ENCODE results near the gene CNNM2. TPM values are rescaled to one million over a fixed set of nuclear protein-coding genes. Genes with fewer than 3 reads are reported as not detected.

CNNM2 gene
- total and polyA plus RNA-seq, 2 donors (not counting 1 experiment from before 2014, with no cell fraction given), result 6.6 to 21.6 TPM

GRCh38 chr10:103038570-103038969 lies 120.5 kb downstream of the CNNM2 start:
- Histone ChIP-seq H4K20me1 (ENCODE audit: control insufficient read depth, insufficient read depth, low read length, poor library complexity, severe bottlenecking) (no peaks in the 10 kb centered on the region), H2AFZ (ENCODE audit: insufficient read depth, low read depth, low read length, poor library complexity, severe bottlenecking) (no peak overlapping the region), H3K4me1 (ENCODE audit: control insufficient read depth in 2 of 2, insufficient read depth in 2 of 2, low read length in 2 of 2) (peaks cover 3 to 4% of the 10 kb centered on the region in 2 donors), H3K9ac (ENCODE audit: low read length) (no peak overlapping the region), H3K27ac (ENCODE audit: low read length in 2 of 2) (no peak overlapping the region), H3K9me3 (ENCODE audit: control extremely low read depth in 1 of 3, control insufficient read depth in 2 of 3, insufficient read depth in 1 of 3, low read length in 2 of 3) (no peaks in the 10 kb centered on the region), H3K4me3 (ENCODE audit: control extremely low read depth in 1 of 5, extremely low read depth in 1 of 5, insufficient read depth in 1 of 5, low read depth in 2 of 5, low read length in 4 of 5) (no peak overlapping the region), H3K79me2 (ENCODE audit: control insufficient read depth, insufficient read depth, low read length) (no peaks in the 10 kb centered on the region), H3K4me2 (replicated peaks; ENCODE audit: low read depth, low read length, poor library complexity, severe bottlenecking) (no peak overlapping the region), H3K27me3 (replicated peaks in 1 of 4; ENCODE audit: control extremely low read depth in 1 of 4, control insufficient read depth in 3 of 4, insufficient read depth in 4 of 4, low read length in 3 of 4) (no peaks in the 10 kb centered on the region), H3K36me3 (replicated peaks in 1 of 2; ENCODE audit: control extremely low read depth in 1 of 2, control insufficient read depth in 1 of 2, extremely low read depth in 1 of 2, insufficient read depth in 2 of 2, low read length in 1 of 2) (no peaks in the 10 kb centered on the region)
- H3K27me3 Mint-ChIP-seq, result no peaks in the 10 kb centered on the region
- no peaks in the 10 kb centered on the region for H3K9me3 Mint-ChIP-seq (ENCODE audit: insufficient read depth)
- TF ChIP-seq EZH2 (IDR thresholded peaks at IDR 0.05; ENCODE audit: borderline replicate concordance, insufficient read depth, low read depth, low read length, poor library complexity, severe bottlenecking) (no peak), CTCF (IDR thresholded peaks at IDR 0.05) (no peak)
- CTCF ChIA-PET, result interaction anchor here (0.6 kb wide), 1 partner anchor 27 kb away, joined by 3 read pairs; no protein-coding TSS in a partner anchor
- no peak for ATAC-seq (ENCODE audit: low read depth)
- H3K27ac Mint-ChIP-seq, result no peak overlapping the region
- no peak overlapping the region for H3K4me3 Mint-ChIP-seq
- DNase-seq, result no peak
- peaks cover 12% of the 10 kb centered on the region for H3K4me1 Mint-ChIP-seq
- POLR2A ChIA-PET, result no interaction called here
- WGBS (ENCODE audit: insufficient coverage), result no CpG with 5 or more reads among the region's 2 CpGs
- intact Hi-C loops (cut with micrococcal nuclease), result no loop called here

GRCh38 chr10:103040418-103040817 lies 122.3 kb downstream of the CNNM2 start:
- TF ChIP-seq CTCF (IDR thresholded peaks at IDR 0.05) (no peak), EZH2 (IDR thresholded peaks at IDR 0.05; ENCODE audit: borderline replicate concordance, insufficient read depth, low read depth, low read length, poor library complexity, severe bottlenecking) (no peak)
- no peak overlapping the region for H3K4me3 ChIP-seq (ENCODE audit: control extremely low read depth in 1 of 5, extremely low read depth in 1 of 5, insufficient read depth in 1 of 5, low read depth in 2 of 5, low read length in 4 of 5)
- ChIA-PET CTCF (interaction anchor here (1.2 kb wide), 1 partner anchor 32 kb away, joined by 3 read pairs; no protein-coding TSS in a partner anchor), POLR2A (no interaction called here)
- no peak overlapping the region for H2AFZ ChIP-seq (ENCODE audit: insufficient read depth, low read depth, low read length, poor library complexity, severe bottlenecking)
- H3K36me3 ChIP-seq (replicated peaks in 1 of 2; ENCODE audit: control extremely low read depth in 1 of 2, control insufficient read depth in 1 of 2, extremely low read depth in 1 of 2, insufficient read depth in 2 of 2, low read length in 1 of 2), result no peaks in the 10 kb centered on the region
- H3K9ac ChIP-seq (ENCODE audit: low read length), result no peak overlapping the region
- DNase-seq (no peak), ATAC-seq (ENCODE audit: low read depth) (no peak)
- H3K27me3 Mint-ChIP-seq, result no peaks in the 10 kb centered on the region
- H4K20me1 ChIP-seq (ENCODE audit: control insufficient read depth, insufficient read depth, low read length, poor library complexity, severe bottlenecking), result no peaks in the 10 kb centered on the region
- H3K9me3 ChIP-seq (ENCODE audit: control extremely low read depth in 1 of 3, control insufficient read depth in 2 of 3, insufficient read depth in 1 of 3, low read length in 2 of 3), result no peaks in the 10 kb centered on the region
- H3K4me2 ChIP-seq (replicated peaks; ENCODE audit: low read depth, low read length, poor library complexity, severe bottlenecking), result no peak overlapping the region
- H3K4me1 Mint-ChIP-seq, result peaks cover 12% of the 10 kb centered on the region
- H3K4me3 Mint-ChIP-seq, result no peak overlapping the region
- no peaks in the 10 kb centered on the region for H3K9me3 Mint-ChIP-seq (ENCODE audit: insufficient read depth)
- H3K4me1 ChIP-seq (ENCODE audit: control insufficient read depth in 2 of 2, insufficient read depth in 2 of 2, low read length in 2 of 2), result peaks cover 3 to 4% of the 10 kb centered on the region in 2 donors
- no peak overlapping the region for H3K27ac ChIP-seq (ENCODE audit: low read length in 2 of 2)
- H3K27me3 ChIP-seq (replicated peaks in 1 of 4; ENCODE audit: control extremely low read depth in 1 of 4, control insufficient read depth in 3 of 4, insufficient read depth in 4 of 4, low read length in 3 of 4), result no peaks in the 10 kb centered on the region
- intact Hi-C loops (cut with micrococcal nuclease), result no loop called here
- WGBS (ENCODE audit: insufficient coverage), result 95% methylated on average over 4 of the region's 4 CpGs
- H3K79me2 ChIP-seq (ENCODE audit: control insufficient read depth, insufficient read depth, low read length), result no peaks in the 10 kb centered on the region
- H3K27ac Mint-ChIP-seq, result no peak overlapping the region
